GM18526 (cell line): ENCODE measurements around the gene KLHL40.

Experiments
- POLR2A ChIP-seq: IDR thresholded peaks from 3 replicates; pipeline ENCODE4 v1.6.1; 2011; ENCODE audit not compliant: insufficient read length; ENCODE audit errors: extremely low read depth

KLHL40 gene

GRCh38 chr3:42711491-42712343 is 26.4 kb downstream of the KLHL40 start:
- no peak for TF ChIP-seq POLR2A

DNA sequence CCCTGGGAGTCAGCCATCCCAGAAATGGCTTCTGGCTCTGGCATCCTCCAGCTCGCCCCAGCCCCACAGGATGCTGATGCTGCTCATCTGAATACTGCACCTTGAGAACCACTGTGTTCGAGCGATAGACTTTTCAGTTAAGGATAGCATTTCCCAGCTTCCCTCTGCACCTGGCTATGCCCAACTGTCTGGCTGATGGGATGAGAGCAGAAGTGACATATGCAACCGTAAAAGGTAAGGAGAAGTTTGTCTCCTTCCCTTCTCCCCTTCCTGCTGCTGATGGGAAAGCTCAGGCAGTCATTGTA is 27.0 kb downstream of the KLHL40 start:
- no peak for TF ChIP-seq POLR2A

DNA sequence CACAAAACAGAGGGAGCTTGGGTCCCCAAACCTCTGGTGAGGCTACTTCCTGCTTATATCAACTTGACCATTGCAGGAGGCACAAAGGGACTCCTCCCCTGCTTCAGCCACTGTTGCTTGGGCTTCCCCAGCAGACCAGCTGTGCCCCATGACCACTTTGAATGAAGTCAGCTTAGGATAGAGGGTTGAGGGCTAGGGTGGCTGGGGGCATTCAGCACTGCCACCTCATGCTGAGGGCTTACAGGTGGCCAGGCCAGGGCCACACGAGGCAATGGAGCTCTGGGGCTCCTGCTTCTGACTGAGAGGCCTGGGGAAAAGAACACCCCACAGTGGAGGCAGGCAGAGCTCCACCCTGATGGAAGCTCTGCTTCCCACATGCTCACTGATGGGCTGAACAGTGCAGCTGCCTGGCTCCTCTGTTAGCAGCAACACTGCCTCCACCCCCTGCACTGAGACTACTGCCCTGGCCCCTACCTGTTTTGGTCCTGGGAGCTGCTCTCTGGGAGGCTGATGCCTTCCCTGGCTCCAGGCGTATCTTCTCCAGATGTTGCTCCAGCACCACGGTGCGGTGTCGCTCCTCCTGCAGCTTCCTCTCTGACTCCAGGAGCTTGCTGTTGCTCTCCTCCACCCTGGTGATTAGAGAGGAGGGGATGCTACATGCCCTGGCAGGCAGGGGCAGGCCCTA is 27.5 kb downstream of the KLHL40 start:
- no peak for TF ChIP-seq POLR2A

- no peak for TF ChIP-seq POLR2A
Observed at GRCh38 chr3:42713747-42714146, 28.4 kb downstream of the KLHL40 start.

- TF ChIP-seq POLR2A = no peak
Observed at GRCh38 chr3:42714171-42714852, 29.0 kb downstream of the KLHL40 start.

GRCh38 chr3:42717306-42717705 is 32.0 kb downstream of the KLHL40 start:
- no peak for TF ChIP-seq POLR2A

DNA sequence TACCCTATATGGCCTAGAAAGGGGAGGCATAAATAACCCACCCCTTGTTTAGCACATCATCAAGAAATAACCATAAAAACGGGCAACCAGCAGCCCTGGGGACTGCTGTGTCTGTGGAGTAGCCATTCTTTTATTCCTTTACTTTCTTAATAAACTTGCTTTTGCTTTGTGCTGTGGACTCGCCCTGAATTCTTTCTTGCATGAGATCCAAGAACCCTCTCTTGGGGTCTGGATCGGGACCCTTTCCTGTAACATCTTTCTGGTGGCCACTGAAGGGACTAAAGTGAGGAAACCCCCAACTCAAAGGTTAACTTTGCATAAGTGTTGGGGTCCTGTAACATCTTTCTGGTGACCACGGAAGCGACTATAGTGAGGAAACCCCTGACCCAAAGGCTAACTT is 33.0 kb downstream of the KLHL40 start:
- no peak for TF ChIP-seq POLR2A

- TF ChIP-seq POLR2A = no peak
Observed at GRCh38 chr3:42719002-42719401, 33.7 kb downstream of the KLHL40 start.

DNA sequence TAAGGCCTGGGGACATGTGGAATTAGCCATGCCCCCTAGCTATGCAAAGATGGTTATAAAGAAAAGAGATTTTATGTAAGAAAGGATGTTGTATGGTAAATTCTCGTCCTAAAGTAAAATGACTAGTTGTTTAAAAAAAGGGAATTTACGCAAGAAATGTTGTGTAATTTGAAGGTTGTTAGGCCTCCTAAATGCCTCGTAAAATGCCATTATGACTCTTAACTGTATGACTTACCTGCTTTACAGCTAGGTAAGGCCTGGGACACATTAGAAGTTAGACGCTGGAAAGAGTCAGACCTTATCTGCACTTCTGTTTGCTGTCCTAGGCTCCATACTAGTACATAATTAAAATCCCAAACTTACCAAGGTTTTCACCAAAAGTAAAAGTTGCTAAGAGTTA is 34.8 kb downstream of the KLHL40 start:
- TF ChIP-seq POLR2A = no peak

DNA sequence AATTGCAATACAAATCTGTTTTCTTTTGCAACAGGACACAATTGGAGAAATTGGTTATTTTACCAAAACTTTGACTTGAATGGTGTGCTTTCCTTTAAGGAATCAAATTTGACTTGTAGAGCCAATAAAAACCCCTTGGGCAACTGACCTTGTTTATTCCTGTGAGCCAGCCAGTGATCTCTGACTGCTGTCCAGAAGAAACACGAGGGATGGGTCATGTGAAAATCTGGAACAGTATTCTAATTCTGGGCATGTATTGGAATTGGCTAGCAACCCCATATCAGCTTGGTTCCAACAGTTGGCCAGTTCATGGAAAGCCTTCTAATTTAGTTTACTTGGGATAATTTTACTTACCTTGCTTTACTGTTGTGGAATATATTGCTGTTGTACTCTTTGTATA is 36.4 kb downstream of the KLHL40 start:
- TF ChIP-seq POLR2A = no peak

DNA sequence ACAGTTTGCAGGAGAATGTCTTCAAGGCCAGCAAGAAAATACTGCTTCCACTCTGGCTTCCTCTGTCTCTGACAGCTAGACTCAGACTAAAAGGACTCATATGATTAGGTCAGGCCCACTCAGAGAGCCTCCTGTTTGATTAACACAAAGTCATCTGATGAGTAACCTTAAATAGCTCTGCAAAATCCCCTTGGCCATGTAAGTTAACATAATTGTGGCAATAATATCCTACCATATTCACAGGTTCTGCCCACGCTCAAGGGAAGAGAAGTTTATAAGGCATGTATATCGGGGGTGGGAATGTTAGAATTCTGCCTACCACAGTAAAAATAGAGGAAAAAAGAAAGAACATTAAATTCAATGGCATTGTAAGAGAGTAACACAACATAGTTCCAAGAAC is 37.9 kb downstream of the KLHL40 start:
- no peak for TF ChIP-seq POLR2A

DNA sequence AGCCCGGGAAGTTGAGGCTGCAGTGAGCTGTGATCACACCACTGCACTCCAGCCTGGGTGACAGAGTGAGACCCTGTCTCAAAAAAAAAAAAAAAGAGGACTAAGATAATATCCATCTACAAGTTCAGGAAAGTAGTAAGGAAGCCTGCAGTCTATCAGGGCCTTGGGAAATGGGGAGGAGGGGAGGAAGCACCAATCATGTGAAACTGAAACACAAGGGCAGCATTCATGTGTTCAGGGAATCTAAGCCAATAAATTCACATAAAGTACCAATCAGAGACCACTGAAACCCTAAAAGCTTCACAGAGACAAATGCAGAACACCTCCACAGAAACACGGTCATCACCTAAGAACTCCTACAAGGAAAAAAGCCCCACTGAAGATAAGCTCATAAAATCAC is 40.1 kb downstream of the KLHL40 start:
- TF ChIP-seq POLR2A = no peak

DNA sequence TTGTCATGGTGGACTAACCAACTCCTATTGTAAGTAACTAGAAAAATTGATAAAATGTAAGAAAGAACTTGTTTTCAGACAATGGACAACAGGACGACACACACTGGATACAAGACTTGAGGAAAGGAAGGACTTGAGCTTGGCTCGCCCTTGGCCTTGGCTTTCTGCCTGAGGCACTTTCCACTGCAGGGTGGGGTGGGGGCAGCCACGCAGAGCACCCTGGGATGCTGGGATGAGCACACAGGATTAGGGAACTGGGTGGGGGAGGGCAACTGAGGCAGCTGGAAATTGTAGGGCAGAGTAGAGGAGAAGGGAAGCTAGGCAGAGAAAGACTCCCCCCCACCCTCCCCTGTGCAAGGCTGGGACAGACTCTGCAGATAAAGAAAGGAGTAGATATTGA is 42.7 kb downstream of the KLHL40 start:
- TF ChIP-seq POLR2A = no peak

- TF ChIP-seq POLR2A = no peak
Observed at GRCh38 chr3:42728668-42729364, 43.5 kb downstream of the KLHL40 start.

DNA sequence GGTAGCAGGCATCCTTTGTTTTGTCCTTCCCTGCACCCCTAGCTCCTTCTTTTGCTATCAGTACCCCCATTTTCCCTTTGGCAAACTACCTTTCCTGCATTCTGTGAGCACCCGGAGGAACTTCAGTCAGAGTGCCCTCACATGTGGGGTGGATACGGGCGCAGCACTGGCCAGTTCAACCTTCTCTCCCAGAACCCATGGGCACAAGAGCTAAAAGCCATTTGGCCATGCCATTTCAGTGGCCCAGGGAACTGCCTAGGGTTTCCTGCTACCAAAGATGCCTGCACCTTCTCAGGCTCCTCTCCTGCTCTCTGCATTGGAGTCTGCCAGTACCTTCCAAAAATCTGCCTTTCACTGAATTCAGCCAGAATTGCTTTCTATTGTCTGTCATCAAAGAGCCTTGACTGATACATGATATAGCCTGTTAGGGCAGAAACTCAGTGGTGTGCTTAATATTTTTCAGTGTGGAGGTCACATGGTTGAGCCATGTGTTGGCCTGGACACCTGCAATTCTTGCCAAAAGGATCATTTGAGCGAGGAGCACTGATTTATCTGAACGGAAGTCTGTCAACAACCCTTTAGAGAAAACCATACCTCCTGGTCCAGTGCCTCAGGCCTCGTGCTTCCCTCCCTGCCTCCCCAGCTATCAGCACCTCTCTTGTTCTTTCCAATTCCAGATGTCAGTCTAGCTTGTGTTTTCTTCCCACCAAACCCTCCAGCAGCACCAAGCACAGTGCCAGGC is 44.2 kb downstream of the KLHL40 start:
- no peak for TF ChIP-seq POLR2A

DNA sequence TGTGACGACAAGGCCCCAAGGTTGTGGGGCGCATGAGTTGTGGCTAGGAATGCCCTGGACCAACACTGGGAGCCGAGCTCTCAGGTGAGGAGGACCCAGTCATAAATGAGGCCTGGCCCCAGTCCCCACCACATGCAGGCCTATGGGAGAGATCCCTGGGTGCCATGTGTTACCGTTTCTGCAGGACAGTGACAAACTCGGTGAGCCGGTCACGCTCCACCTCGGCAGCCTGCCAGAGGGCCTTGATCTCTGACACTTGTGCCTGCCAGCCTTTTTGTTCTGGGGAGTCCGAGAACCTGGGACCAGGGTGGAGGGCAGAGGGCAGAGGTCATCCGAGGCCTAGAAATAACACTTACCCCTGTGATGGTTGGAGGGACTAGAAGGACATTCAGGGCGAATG is 45.0 kb downstream of the KLHL40 start:
- TF ChIP-seq POLR2A = no peak
